Stimulated activated CD8-positive, alpha-beta memory T cell treated with anti-CD3 and anti-CD28 coated beads, Interleukin-15, amount 100 ng/mL, for 4 hours (primary cell): ENCODE measurements around the gene TMEM132A.
"Not testable (repeated sequence)": the region's sequence is repeated elsewhere in the genome, so short reads cannot be mapped to it uniquely, and the experiment has no call there.

Experiments
- DNase-seq, 2 donors: peaks; one replicate each; pipeline ENCODE4 v3.0.0-alpha.2; 2020; ENCODE audit warnings: low read depth in 2 of 2

Gene TMEM132A

GRCh38 chr11:60959431-60959830, 35.2 kb downstream of the TMEM132A start:
- no peak for DNase-seq

- no peak for DNase-seq
Observed at GRCh38 chr11:60960405-60960804, 36.1 kb downstream of the TMEM132A start.

- DNase-seq, result no peak
Observed at GRCh38 chr11:60964801-60965200, 40.5 kb downstream of the TMEM132A start.

- no peak for DNase-seq
Observed at GRCh38 chr11:60966890-60967289, 42.6 kb downstream of the TMEM132A start.

- no peak for DNase-seq
Observed at GRCh38 chr11:60968223-60968622, 44.0 kb downstream of the TMEM132A start.

- DNase-seq, result peak; percentile 61 to 65
Observed at GRCh38 chr11:60970369-60970774, 46.1 kb downstream of the TMEM132A start.

GRCh38 chr11:60970890-60971289, 46.6 kb downstream of the TMEM132A start:
- DNase-seq, result no peak

- peak in 1 of 2 donors; percentile 48 for DNase-seq
Observed at GRCh38 chr11:60971520-60971919, 47.3 kb downstream of the TMEM132A start, which contains the start of gene CD6. CD6 (plus strand) TSS chr11:60971680; CDS start chr11:60971866, 186 bp downstream.

- DNase-seq, result no peak
Observed at GRCh38 chr11:60972182-60973030, 48.1 kb downstream of the TMEM132A start.

GRCh38 chr11:60973699-60974098, 49.4 kb downstream of the TMEM132A start:
- no peak for DNase-seq

- not testable (repeated sequence) for DNase-seq
Observed at GRCh38 chr11:60974316-60974715, 50.1 kb downstream of the TMEM132A start.

GRCh38 chr11:60974726-60975125, 50.5 kb downstream of the TMEM132A start:
- DNase-seq, result no peak

- DNase-seq, result no peak
Observed at GRCh38 chr11:60977224-60977623, 53.0 kb downstream of the TMEM132A start.

GRCh38 chr11:60977836-60978235, 53.6 kb downstream of the TMEM132A start:
- DNase-seq, result no peak

GRCh38 chr11:60978546-60979380, 54.5 kb downstream of the TMEM132A start:
- peak in 1 of 2 donors; percentile 31 for DNase-seq

GRCh38 chr11:60981515-60981914, 57.3 kb downstream of the TMEM132A start:
- DNase-seq, result no peak

- no peak for DNase-seq
Observed at GRCh38 chr11:60982184-60982583, 57.9 kb downstream of the TMEM132A start.

- no peak for DNase-seq
Observed at GRCh38 chr11:60984149-60984548, 59.9 kb downstream of the TMEM132A start.

GRCh38 chr11:60984636-60985035, 60.4 kb downstream of the TMEM132A start:
- DNase-seq, result no peak

- no peak for DNase-seq
Observed at GRCh38 chr11:60985501-60985900, 61.2 kb downstream of the TMEM132A start.

- DNase-seq, result peak; percentile 74 to 88
Observed at GRCh38 chr11:60985991-60986915, 62.0 kb downstream of the TMEM132A start.
